Activated T-helper 1 cell treated with Interleukin-2 at 50 U/mL for 16 hours (primary cell): ENCODE measurements around the gene AURKB.
"Not testable (repeated sequence)": the region's sequence is repeated elsewhere in the genome, so short reads cannot be mapped to it uniquely, and the experiment has no call there.

Source experiments
- DNase-seq: peaks from one replicate; pipeline ENCODE4 v3.0.0-alpha.2; 2020; ENCODE audit warnings: low read depth

The AURKB gene

DNA sequence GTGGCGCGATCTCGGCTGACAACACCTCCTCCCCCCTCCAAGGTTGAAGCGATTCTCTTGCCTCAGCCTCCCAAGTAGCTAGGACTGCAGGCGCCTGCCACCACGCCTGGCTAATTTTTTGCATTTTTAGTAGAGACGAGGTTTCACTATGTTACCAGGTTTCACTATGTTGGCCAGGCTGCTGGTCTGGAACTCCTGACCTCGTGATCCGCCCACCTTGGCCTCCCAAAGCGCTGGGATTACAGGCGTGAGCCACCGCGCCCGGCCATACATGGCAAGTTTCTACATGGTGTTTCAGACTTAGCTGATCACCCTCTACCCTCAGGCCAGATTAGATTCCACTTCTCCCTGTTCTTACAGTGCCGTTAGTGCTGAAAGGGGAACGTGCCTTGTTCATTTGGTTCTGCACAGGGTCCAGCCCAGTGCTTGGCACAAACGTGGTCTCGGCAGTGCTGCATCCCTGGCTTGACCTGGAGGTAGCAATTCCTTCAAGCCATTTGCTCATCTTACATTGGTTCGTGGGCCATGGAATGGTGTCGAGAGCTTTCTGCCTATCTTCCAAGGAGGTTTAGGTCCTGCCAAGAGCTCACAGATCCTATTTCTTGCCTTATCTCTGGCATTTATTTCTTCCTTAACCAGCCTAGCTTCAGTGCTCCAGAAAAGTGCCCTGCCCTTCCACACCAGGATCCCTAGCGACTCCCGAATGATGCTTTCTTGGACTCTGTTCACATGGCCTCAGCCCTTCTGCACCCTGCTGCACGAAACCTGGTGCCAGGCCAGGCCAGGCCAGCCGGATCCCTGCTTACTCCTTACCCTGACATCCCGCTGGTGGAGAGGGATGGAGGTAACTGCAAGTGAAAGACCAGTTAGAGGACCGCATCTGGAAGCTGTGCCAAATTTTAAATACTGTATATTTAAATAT lies 14.8 kb upstream of the AURKB start:
- DNase-seq, result no peak

DNA sequence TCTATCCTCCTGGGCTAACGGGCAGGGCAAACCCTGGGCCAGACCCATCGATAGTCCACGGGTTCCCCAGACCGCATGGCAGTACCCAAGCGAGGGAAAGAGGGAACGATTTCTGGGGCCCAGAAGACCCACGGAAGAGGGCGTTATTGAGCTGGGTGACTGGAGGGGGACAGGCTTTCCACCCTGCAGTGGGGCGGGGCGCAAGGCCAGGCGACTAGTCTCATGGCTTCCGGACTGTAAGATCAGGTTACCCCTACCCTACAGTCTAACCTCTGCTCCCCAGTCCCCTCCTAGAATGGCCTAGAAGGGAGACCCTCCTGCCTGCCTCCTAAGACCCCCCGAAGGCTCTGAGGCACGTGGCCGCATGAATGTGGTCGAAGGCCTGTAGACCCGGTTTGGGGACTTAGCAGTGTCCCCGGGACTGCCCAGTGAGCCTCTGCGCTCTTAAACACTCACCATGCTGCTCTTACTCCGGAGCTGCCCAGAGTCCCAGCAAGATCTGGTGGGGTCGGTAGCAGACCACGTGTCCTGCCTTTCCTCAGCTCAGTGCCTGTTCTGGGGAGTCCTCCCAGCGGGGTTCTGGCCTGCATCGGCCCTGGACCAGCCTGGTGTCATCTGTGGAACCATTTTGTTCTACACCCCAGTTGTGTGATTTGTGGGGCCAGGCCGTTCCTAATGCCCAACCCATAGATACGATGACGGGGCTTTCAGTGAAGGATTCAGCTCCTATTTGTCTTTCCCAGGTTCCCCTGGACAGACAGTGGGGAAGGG lies 13.2 kb upstream of the AURKB start:
- DNase-seq, result no peak

DNA sequence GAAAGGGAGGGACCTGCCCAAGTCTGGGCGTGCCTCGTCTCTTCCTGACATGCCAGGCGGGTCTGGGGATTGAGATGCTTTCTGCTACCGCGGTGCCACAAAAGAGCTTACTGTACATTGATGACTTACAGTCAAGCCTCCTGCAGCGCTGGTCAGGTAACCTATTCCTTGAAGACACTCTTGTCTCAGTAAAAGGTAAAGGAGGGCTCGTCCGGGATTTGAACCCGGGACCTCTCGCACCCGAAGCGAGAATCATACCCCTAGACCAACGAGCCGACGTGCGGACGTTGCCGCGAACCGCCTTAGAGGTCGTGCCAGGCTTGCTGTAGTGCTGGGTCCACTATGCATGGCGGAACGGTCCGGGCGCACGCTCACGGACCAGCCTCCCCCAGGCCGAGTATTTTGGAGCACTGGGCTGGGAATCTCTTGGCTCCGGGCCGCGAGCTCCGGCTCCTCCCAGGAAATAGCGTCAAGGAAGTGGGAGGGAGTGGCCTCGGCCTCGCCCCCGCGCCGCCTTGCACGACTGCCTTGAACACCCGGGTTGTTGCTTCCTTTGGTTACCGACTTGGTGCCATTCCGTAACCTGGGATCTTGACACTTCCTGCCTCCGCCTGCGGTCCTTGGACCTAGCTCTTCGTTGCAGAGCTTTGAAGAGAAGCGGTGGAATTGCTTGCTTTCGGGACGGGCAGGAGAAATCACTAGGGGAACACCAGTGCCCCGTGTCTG lies 12.4 kb upstream of the AURKB start:
- peak; percentile 79 for DNase-seq

DNA sequence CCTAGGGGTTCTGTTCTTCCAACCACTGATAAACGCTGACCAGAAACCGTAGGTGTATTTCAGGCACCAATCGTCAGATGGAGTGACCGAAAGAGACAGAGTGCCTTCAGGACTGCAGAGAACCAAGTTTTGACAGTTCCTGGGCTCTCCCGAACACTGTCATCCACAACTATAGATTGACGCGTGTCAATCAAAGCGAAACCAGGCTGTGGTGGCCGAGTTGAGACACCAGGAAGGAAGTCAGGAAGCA lies 11.9 kb upstream of the AURKB start:
- DNase-seq, result no peak

DNA sequence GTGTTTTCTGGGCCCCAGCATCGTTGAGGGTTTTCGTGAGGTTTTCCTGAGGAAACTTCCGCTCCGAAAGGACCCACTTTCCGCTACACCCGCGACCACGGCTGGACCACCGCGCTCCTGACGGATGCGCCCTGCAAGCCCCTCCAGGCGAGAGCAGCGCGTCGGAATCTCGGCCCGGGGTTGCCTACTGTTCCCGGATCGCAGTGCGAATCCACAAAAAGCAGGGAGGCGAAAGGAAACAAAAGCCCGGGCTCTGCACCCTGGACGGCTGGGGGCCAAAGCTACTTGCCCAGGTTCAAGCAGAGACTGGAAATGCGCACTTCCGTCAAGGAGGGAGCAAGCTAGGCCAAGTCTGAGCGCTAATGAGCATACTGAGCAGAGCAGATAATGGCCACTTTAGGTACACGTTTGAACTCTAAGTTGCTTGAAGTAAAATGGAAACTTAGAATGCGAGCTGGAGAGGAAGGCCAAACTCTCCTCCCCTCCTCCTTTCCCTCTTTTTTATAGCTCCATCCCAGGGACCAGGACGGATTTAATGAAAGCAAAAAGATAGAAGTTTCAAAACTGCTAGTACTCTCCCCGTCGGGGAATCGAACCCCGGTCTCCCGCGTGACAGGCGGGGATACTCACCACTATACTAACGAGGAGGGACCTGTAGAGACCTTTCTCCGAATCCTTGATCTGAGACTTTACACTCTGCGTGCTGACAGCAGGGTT lies 11.4 kb upstream of the AURKB start:
- peak; percentile 75 for DNase-seq

DNA sequence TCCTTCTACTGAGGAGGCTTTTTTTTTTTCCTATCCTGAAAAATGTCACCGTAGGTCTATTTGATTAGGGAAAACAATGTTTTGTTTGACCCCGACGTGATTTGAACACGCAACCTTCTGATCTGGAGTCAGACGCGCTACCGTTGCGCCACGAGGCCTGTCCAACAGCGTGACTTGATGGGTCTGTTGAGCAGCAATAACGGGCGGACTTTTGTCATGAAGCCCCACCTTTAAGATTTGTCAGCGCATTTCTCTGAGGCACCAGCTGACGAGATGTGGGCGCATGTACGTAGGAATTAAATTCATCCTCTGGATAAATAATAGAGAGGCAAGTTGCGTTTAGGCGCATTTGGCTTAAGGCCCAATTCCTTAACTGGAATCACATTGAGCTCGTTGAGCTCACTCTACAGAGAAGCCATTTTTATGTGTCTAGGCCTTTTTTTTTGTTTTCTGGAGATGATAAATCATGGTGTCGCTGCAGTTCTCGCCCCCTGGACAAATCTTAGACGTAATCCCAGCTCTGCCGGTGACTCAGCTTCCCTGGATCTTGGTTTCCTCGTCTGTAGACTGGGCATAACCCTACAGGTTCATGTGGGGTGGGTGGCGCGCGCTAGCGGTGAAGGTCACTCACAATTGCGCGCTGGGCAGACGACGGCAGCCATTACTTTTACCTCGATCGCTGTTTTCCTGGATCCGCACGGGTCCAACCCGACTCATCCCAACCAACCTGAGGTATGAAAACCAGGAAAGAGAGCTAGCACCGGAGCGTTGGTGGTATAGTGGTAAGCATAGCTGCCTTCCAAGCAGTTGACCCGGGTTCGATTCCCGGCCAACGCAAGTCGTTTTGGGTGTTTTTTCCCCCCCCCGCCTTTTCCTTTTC lies 10.6 kb upstream of the AURKB start:
- peak; percentile 73 for DNase-seq

DNA sequence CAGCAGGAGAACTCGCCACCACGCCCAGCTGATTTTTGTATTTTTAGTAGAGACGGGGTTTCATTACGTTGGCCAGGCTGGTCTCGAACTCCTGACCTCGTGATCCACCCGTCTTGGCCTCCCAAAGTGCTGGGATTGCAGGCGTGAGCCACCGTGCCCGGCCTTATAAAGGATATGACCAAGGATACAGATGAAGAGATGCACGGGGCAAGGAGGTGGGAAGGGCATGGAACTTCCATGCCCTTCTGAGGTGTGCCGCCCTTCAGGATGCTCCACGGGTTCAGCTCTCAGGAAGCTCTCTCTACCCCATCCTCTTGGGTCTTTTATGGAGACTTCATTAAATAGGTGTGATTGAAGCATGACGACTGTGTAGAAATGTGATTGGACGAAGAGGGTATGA lies 3.6 kb upstream of the AURKB start:
- DNase-seq, result not testable (repeated sequence)

DNA sequence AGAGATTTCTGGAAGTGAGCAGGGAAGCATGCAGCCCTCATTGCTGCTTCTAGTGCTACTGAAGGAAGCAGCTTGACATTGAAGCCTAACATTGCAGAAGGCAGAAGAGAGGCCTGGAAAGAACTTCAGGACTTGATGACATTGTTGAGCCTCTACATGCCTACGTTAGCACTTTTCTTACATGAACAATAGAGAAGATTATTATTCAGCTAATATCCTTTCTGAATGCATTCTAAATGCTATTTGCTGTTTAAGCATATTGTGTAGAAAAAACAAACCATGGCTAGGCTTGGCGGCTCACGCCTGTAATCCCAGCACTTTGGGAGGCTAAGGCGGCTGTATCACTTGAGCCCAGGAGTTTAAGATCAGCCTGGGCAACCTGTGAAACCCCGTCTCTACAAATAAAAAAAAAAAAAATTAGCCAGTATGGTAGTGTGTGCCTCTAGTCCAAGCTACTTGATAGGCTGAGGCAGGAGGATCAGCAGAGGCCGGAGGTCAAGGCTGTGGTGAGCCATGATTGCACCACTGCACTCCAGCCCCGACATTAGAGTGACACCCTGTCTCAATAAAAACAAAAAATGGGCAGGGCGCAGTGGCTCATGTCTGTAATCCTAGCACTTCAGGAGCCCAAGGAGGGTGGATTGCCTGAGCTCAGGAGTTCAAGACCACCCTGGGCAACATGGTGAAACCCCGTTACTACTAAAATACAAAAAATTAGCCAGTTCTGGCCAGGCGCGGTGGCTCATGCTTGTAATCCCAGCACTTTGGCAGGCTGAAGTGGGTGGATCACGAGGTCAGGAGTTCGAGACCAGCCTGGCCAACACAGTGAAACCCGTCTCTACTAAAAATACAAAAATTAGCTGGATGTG lies 2.2 kb upstream of the AURKB start:
- no peak for DNase-seq

DNA sequence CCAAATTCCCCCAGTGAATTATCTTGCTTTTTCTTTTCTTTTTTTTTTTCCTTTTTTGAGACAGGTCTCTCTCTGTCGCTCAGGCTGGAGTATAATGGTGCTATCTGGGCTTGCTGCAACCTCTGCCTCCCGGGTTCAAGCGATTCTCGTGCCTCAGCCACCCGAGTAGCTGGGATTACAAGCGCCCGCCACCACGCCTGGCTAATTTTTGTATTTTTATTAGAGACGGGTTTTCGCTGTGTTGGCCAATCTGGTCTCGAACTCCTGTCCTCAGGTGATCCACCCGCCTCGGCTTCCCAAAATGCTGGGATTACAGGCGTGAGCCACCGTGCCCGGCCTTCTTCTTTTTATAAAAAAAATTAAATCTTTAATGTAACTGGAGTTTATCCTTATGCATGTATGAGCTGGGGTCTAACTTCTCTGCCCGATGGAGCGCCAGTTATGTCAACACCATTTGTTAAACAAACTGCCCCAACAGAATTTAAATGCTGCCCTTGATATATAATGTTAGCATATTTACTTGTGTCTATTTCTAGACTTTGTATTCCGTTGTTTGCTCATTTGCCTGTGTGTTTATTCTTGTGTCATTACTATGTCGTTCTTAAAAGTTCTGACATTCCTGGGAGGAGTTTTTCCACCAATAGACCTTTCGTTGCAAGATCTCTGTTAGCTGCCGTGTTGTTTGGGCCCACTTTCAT lies 535 bp upstream of the AURKB start:
- no peak for DNase-seq

DNA sequence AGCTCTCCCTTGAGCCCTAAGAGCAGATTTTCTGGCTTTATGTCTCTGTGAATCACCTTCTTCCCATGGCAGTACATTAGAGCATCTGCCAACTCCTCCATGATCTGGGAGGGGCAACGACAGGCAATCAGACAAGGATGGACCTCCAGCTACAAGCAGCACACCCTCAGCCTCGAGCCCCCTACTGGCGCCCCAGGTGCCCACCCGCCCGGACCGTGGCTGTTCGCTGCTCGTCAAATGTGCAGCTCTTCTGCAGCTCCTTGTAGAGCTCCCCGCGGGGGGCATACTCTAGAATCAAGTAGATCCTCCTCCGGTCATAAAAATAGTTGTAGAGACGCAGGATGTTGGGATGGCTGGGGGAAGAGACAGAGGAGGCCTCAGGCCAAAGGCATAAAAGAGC lies 3.8 kb downstream of the AURKB start:
- no peak for DNase-seq

DNA sequence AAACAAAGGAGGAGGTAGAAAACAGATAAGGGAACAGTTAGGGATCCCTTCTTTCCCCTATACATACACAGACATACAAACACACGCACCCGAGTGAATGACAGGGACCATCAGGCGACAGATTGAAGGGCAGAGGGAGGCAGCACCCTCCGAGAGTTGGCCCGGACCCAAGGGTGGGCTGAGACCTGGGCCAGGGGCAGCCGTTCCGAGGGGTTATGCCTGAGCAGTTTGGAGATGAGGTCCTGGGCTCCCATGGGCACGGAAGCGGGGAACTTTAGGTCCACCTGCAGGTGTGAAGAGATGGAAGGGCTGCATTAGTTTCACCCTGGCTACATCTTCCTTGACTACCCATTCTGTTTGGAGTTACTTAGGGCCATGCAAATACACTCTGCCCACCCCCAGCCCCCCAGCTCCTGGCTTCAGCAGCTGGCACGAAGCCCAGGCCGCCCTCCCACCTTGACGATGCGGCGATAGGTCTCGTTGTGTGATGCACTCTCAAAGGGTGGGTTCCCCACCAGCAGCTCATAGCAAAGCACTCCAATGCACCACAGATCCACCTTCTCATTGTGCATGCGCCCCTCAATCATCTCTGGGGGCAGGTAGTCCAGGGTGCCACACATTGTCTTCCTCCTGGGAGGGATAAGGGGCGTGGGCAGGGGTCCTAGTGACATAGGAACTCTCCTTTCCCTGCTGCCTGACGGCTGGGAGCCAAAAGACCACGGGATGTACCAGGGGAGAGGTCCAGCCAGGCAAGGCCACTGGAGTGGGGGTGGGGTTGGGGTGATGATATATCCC lies 5.4 kb downstream of the AURKB start:
- no peak for DNase-seq

DNA sequence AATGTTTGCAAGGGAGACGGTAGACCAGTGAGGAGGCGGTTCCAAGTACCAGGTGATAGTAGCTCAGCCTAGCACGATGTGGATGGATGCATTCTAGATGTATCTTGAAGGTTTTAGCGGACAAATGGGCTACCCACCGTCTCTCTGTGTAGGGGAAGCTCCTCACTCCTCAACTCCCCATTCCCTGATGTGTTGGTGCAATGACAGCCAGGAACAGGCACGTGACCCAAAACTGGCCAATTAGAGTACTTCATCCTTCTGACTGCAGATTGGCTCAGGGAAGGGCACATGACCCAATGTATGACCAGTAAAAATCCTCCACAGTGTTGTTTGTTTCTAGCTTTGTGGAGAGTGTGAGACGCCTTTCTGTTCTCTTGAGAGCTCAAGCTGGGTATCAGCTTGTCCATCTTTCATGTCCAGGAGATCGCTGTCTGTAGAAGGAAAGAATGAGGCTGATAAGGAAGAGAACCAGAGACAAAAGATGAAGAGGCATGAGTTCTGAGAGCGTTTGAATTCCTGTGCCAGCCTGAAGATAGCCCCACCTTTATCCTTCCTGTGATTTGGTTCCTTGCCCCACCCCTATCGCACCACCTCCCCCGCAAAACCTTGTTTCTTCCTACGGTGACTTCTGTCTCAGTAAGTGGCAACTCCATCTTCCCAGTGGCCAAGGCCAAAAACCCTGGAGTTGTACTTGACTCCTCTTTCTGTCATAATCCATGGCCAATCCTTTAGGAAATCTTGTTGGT lies 18.1 kb downstream of the AURKB start:
- no peak for DNase-seq

DNA sequence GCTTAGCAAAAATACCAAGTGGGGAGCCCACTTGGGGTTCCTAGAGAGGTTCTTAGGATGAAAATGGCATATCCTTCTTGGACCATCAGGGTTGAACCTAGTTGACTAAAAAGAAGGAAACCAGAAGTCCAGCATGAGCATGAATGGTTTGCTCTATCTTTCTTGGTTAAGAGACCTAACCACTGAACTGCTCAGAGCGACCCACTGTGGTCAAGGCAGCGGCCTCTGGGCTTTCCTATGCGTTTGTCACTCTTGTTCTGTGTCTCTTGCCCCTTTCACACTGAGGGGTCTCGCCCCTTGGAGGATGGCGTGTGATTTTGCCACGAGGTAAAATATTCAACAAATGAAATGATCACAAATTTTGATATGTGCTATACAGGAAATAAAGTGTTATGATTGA lies 19.9 kb downstream of the AURKB start:
- DNase-seq, result no peak

DNA sequence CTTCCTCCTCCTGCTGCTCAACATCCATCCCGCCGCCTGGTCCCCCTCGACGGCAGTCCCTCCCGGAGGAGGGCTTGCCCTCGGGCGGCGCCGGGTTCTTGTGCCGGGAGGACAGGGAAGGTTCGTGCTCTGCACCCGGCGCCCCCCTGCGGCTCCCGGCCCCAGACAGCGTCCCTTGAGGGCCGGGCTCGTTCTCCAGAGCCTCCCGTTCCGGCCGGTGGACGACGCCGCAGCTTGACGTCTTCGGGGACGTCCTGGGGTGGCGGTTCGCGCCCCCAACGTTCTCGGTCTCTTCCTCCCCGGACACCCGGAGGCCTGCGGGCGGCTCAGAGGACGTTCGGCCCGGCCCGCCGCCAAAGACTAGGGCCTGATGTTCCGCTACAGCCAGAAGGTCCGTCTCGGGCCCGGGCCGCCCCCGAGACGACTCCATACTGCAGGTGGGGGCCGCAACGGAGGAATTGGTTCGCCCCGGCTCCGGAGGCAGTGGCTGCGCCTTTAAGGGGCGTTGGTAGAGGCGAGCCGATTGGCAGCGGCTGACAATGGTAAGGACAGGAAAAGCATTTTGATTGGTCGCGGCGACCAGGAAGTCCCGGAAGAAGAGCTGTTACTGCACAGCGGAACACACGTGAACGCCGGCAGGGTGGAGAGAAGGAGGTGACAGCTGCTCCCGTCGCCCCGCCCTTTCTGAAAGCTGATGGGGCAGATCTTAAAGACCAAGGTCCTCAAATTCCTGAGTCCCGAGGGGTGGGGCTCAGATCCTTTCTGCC lies 20.5 kb downstream of the AURKB start, which contains the start of gene BORCS6:
BORCS6 (minus strand) TSS at position 470 of the 767 bp plus-strand sequence; CDS start at position 430, 40 bp downstream.
- peak; percentile 90 for DNase-seq

DNA sequence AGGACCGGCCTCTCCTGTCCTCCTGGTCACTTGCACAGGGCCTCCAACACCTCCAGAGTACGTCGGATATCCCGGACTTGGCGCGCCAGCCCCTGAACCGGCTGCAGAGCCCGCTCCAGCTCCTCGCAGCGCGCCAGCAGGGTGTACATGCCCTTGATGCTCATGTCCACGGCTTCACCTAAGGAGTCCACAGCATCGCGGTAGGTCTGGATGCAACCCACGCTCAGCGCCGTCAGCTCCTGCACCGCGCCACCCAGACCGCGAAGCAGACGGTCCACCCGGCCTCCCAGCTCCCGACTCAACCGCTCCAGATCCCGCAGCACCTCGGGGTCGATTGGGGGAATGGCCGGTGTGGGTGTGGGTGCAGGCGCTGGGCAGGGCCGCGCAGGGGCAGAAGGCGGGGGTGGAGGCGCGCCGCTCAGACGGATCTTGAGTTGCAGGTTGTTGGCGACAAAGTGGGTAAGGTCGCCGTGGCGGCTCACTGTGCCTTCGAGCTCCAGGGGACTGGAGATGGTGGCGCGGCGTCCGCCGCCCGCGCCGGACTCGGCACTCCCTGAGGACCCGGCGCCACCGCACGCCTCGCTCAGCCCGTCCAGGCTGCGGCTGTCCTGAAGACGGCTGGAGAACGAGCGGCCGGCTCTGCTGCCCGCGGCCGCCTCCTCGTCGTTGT lies 21.2 kb downstream of the AURKB start:
- no peak for DNase-seq

DNA sequence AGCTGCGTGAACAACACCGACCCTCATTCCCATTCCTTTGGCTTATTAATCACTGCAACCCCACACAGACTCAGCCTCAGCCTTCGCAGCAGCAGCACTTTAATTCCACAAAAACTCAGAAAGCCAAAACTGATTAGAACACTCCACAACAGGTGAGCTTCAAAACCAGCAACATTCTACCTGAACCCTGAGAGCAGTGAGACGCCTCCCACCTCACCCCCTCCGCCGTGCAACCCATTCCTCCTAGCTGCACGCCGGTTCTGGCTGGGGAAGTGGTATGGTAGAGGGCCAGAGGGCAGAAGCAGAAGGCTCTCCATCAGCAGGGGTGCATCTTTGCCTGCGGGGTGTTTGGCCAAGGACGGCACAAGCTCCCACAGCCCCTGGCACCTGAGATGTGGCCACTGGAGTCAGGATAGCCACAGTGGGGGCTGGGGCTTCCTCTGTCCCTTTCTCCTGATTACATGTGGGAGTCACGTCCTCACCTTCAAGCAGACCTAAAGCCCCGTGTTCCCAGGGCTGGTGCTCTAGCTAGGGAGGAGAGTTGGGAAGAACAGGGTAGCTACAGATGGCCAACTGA lies 22.0 kb downstream of the AURKB start:
- DNase-seq, result no peak
